A549 (cell line): ENCODE results near the gene RNF213. TPM values are rescaled to one million over a fixed set of nuclear protein-coding genes. Genes with fewer than 3 reads are reported as not detected.

Experiments used
- ATAC-seq, 2 experiments: fragments of 200-7000 bp in 1 of 2; fragments of >200 bp in 1 of 2; cut with Nextera tagmentation in 1 of 2; cut with Tn5 transposase in 1 of 2; 3 replicates each; pipeline versions ENCODE4 v1.8.0 to v1.9.1; 2018 to 2020; ENCODE audit warnings: mild to moderate bottlenecking in 1 of 2, moderate library complexity in 1 of 2
- CTCF ChIA-PET: fragments of 300-600 bp; sonication (Branson Sonifier 250); formaldehyde crosslinking; extraction: SDS; loops from one replicate; lab custom pipeline; 2021; ENCODE audit warnings: antibody characterized with exemption, inconsistent platforms; lab: Yijun Ruan, JAX
- POLR2A ChIA-PET: fragments of 350-600 bp; formaldehyde crosslinking; extraction: SDS; loops from one replicate; lab custom pipeline; 2021; ENCODE audit warnings: antibody characterized with exemption, inconsistent platforms; lab: Yijun Ruan, JAX
- DNase-seq, 2 experiments: peaks; one replicate each; pipeline versions ENCODE4 v3.0.0 to v3.0.0-alpha.2; 2011 to 2016; ENCODE audit warnings: low read depth in 1 of 2, low spot score in 1 of 2
- FAIRE-seq: peaks from 2 replicates; lab custom pipeline; 2011; peaks lifted over from hg19 to GRCh38; lab: Jason Lieb, UNC
- H3K27ac ChIP-seq, 2 experiments: fragments of >200 bp; sonication (Bioruptor Twin); formaldehyde crosslinking; 3 replicates each; pipeline ENCODE4 v1.5.1; 2016 to 2017
- H3K4me1 ChIP-seq: fragments of >200 bp; sonication (Bioruptor Twin); formaldehyde crosslinking; 3 replicates; pipeline ENCODE4 v1.6.1; 2016
- H3K4me2 ChIP-seq: fragments of >200 bp; sonication (Bioruptor Twin); formaldehyde crosslinking; 3 replicates; pipeline ENCODE4 v1.6.1; 2016
- H3K4me3 ChIP-seq: fragments of >200 bp; sonication (Bioruptor Twin); formaldehyde crosslinking; 3 replicates; pipeline ENCODE4 v1.5.1; 2016
- H3K9me3 ChIP-seq: fragments of >200 bp; sonication (Bioruptor Twin); formaldehyde crosslinking; 3 replicates; pipeline ENCODE4 v1.6.1; 2016
- CBX2 ChIP-seq: fragments of 200-600 bp; sonication (generic); IDR thresholded peaks from 2 replicates; pipeline ENCODE4 v1.6.1; 2016; ENCODE audit warnings: low read depth, mild to moderate bottlenecking, borderline replicate concordance
- CBX8 ChIP-seq: fragments of 200-600 bp; sonication (generic); IDR thresholded peaks from 2 replicates; pipeline ENCODE4 v1.6.1; 2016
- CEBPB ChIP-seq, 2 experiments: fragments of >200 bp in 1 of 2; sonication (Bioruptor Twin) in 1 of 2; formaldehyde crosslinking in 1 of 2; IDR thresholded peaks; 2 replicates each; pipeline ENCODE4 v1.6.1; 2012 to 2016
- EP300 ChIP-seq, 2 experiments: fragments of >200 bp; sonication (Bioruptor Twin); formaldehyde crosslinking; IDR thresholded peaks; 2 replicates in 1 of 2; 3 replicates in 1 of 2; pipeline ENCODE4 v1.6.1; 2016 to 2017
- FOSL2 ChIP-seq, 2 experiments: fragments of 450-650 bp in 1 of 2; fragments of >200 bp in 1 of 2; sonication (Bioruptor Twin) in 1 of 2; formaldehyde crosslinking; IDR thresholded peaks; 2 replicates each; pipeline versions ENCODE4 v1.5.0 to v1.6.1; 2016 to 2020; ENCODE audit warnings: mild to moderate bottlenecking in 1 of 2, moderate library complexity in 1 of 2
- FOXS1 ChIP-seq: fragments of 250-450 bp; sonication (Bioruptor Pico); IDR thresholded peaks from 2 replicates; pipeline ENCODE4 v1.5.0; 2020; ENCODE audit warnings: mild to moderate bottlenecking, moderate library complexity
- HDAC2 ChIP-seq: fragments of 200-600 bp; sonication (generic); IDR thresholded peaks from 2 replicates; pipeline ENCODE4 v1.6.1; 2016
- HEYL ChIP-seq: fragments of 250-450 bp; sonication (Bioruptor Pico); IDR thresholded peaks from 2 replicates; pipeline ENCODE4 v1.8.0; 2021; ENCODE audit warnings: mild to moderate bottlenecking, moderate library complexity
- HOXB13 ChIP-seq: fragments of 250-450 bp; sonication (Bioruptor Pico); IDR thresholded peaks from 2 replicates; pipeline ENCODE4 v1.5.0; 2020; ENCODE audit warnings: low read depth, mild to moderate bottlenecking, moderate library complexity
- KDM5A ChIP-seq: fragments of 200-600 bp; sonication (generic); IDR thresholded peaks from 2 replicates; pipeline ENCODE4 v1.6.1; 2016; ENCODE audit warnings: antibody characterized with exemption, mild to moderate bottlenecking
- MYC ChIP-seq: IDR thresholded peaks from 2 replicates; pipeline ENCODE4 v1.6.1; 2012; ENCODE audit warnings: mild to moderate bottlenecking, inconsistent platforms, low read length, improper control_type of control experiment, borderline replicate concordance
- NR3C1 ChIP-seq: fragments of >200 bp; sonication (Bioruptor Twin); formaldehyde crosslinking; IDR thresholded peaks from 3 replicates; pipeline ENCODE4 v1.6.1; 2017
- PHF8 ChIP-seq: fragments of 200-600 bp; sonication (generic); IDR thresholded peaks from 2 replicates; pipeline ENCODE4 v1.6.1; 2016; ENCODE audit warnings: low read depth, mild to moderate bottlenecking, antibody characterized with exemption, moderate library complexity, borderline replicate concordance
- POLR2A ChIP-seq: IDR thresholded peaks from 2 replicates; pipeline ENCODE4 v1.6.1; 2012; ENCODE audit warnings: mild to moderate bottlenecking, low read length
- POLR2AphosphoS2 ChIP-seq: conservative IDR thresholded peaks from 2 replicates; pipeline ENCODE4 v1.6.1; 2012; ENCODE audit warnings: low read length, improper control_type of control experiment, inconsistent platforms
- RARB ChIP-seq: fragments of 250-450 bp; sonication (Bioruptor Pico); IDR thresholded peaks from 2 replicates; pipeline ENCODE4 v1.8.0; 2021; ENCODE audit warnings: mild to moderate bottlenecking, moderate library complexity
- RCOR1 ChIP-seq: fragments of 150-350 bp; IDR thresholded peaks from 2 replicates; pipeline ENCODE4 v1.6.1; 2014; ENCODE audit warnings: antibody characterized with exemption, low read length, low read depth
- TFCP2L1 ChIP-seq: fragments of 250-450 bp; sonication (Bioruptor Pico); IDR thresholded peaks from 2 replicates; pipeline ENCODE4 v1.5.0; 2021; ENCODE audit warnings: mild to moderate bottlenecking
- WGBS: methylation state at CpG from one replicate; pipeline ENCODE4 v1.1.6; 2017; ENCODE audit errors: missing lambda C conversion rate; 5-methylcytosine and 5-hydroxymethylcytosine counted together
- polyA plus RNA-seq, 4 experiments: library from polyadenylated mRNA; depleted of rRNA in 3 of 4; stranded (reverse); fragments of >200 nt; fragmentation: RNase III in 1 of 4; extraction: RNeasy Plus Mini Kit Qiagen cat#74134 plus additional on column Dnase treatment in 1 of 4; gene quantifications; 2 replicates in 3 of 4; 3 replicates in 1 of 4; pipeline ENCODE4 v1.2.3, GENCODE V29; 2011 to 2017
- TF ChIP-seq, protein P1 (sequence below): fragments of 200-600 bp; sonication (generic); IDR thresholded peaks from 2 replicates; pipeline ENCODE4 v1.6.1; 2016; ENCODE audit warnings: antibody characterized with exemption, mild to moderate bottlenecking, moderate library complexity
- TF ChIP-seq, protein P2 (sequence below): IDR thresholded peaks from 2 replicates; pipeline ENCODE4 v1.6.1; 2012; ENCODE audit warnings: low read depth, borderline replicate concordance
- TF ChIP-seq, protein P3 (sequence below): fragments of >200 bp; sonication (Bioruptor Twin); formaldehyde crosslinking; IDR thresholded peaks from 3 replicates; pipeline ENCODE4 v1.6.1; 2016
- TF ChIP-seq, protein P4 (sequence below): fragments of 150-350 bp; IDR thresholded peaks from 2 replicates; pipeline ENCODE4 v1.6.1; 2014; ENCODE audit warnings: low read depth, mild to moderate bottlenecking, low read length

Gene RNF213
- polyA plus RNA-seq, 2 of the 4 experiments (the other 2 are of a cell fraction): 59.1 to 127 TPM

DNA sequence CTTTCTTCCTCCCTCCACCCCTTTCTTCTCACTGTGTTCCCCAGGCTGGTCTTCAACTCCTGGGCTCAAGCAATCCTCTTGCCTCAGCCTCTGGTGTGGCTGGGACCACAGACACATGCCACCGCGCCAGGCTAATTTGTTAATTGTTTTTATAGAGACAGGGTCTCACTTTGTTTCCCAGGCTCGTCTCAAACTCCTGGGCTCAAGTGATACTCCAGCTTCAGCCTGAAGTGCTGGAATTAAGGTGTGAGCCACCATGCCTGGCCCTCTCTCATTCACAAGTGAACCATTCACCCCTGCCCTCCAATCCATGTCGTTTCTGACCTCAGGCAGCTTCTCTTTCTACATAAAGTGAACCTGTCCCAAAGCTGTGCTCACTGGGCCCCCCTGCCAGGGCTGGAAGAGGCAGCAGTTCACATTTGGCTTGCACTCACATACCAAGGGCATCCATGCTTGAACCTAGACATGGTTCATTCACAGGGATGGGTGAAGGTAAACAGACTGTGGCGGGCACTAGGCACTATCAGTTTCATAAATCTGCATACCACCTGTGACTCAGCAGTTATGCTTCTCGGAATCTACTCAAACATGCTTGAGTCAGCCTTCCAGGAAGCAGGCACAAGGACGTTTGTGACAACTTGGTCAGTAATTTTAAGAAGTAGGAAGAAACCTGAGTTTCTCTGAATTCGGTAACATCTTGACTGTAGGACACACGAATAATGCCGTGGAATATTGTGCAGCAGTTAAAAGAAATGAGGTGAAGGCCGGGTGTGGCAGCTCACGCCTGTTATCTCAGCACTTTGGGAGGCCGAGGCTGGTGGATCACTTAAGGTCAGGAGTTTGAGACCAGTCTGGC is 6.0 kb upstream of the RNF213 start (continued):
- TF ChIP-seq, protein P1, sequence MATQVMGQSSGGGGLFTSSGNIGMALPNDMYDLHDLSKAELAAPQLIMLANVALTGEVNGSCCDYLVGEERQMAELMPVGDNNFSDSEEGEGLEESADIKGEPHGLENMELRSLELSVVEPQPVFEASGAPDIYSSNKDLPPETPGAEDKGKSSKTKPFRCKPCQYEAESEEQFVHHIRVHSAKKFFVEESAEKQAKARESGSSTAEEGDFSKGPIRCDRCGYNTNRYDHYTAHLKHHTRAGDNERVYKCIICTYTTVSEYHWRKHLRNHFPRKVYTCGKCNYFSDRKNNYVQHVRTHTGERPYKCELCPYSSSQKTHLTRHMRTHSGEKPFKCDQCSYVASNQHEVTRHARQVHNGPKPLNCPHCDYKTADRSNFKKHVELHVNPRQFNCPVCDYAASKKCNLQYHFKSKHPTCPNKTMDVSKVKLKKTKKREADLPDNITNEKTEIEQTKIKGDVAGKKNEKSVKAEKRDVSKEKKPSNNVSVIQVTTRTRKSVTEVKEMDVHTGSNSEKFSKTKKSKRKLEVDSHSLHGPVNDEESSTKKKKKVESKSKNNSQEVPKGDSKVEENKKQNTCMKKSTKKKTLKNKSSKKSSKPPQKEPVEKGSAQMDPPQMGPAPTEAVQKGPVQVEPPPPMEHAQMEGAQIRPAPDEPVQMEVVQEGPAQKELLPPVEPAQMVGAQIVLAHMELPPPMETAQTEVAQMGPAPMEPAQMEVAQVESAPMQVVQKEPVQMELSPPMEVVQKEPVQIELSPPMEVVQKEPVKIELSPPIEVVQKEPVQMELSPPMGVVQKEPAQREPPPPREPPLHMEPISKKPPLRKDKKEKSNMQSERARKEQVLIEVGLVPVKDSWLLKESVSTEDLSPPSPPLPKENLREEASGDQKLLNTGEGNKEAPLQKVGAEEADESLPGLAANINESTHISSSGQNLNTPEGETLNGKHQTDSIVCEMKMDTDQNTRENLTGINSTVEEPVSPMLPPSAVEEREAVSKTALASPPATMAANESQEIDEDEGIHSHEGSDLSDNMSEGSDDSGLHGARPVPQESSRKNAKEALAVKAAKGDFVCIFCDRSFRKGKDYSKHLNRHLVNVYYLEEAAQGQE: no peak
- TF ChIP-seq RCOR1: no peak
- TF ChIP-seq NR3C1: no peak
- TF ChIP-seq POLR2A: no peak
- peak; percentile 83 to 92; a peak in 4 of 5 replicates for TF ChIP-seq EP300 (IDR thresholded peaks at IDR 0.05)
- TF ChIP-seq TFCP2L1: peak; percentile 11; the same call in 1 of the 2 replicates
- no peak for TF ChIP-seq POLR2AphosphoS2
- peak; percentile 56; the same call in 1 of the 2 replicates for TF ChIP-seq RARB (CRISPR knock-in tag)
- TF ChIP-seq, all 56 proteins: peak for 29

DNA sequence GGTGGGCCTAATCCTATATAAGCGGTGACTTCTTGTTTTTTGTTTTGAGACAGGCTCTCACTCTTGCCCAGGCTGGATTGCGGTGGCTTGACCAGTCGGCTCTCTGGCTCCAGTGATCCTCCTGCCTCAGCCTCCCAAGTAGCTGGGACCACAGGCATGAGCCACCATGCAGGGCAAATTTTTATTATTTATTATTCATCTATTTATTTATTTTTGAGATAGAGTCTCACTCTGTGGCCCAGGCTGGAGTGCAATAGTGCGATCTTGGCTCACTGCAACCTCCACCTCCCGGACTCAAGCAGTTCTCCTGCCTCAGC is 4.7 kb upstream of the RNF213 start:
- FAIRE-seq: no peak
- no peak overlapping the region for H3K4me3 ChIP-seq
- peak overlapping the region; percentile 63; the same call in 1 of the 3 replicates for H3K4me2 ChIP-seq
- H3K27ac ChIP-seq: peak overlapping the region; percentile 94 to 99
- no peaks in the 10 kb centered on the region for H3K9me3 ChIP-seq
- TF ChIP-seq HDAC2 (no peak), HEYL (CRISPR knock-in tag) (no peak), MYC (no peak), TFCP2L1 (no peak), FOXS1 (CRISPR knock-in tag) (no peak)
- TF ChIP-seq, protein P2, sequence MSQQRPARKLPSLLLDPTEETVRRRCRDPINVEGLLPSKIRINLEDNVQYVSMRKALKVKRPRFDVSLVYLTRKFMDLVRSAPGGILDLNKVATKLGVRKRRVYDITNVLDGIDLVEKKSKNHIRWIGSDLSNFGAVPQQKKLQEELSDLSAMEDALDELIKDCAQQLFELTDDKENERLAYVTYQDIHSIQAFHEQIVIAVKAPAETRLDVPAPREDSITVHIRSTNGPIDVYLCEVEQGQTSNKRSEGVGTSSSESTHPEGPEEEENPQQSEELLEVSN: no peak
- TF ChIP-seq, protein P3, sequence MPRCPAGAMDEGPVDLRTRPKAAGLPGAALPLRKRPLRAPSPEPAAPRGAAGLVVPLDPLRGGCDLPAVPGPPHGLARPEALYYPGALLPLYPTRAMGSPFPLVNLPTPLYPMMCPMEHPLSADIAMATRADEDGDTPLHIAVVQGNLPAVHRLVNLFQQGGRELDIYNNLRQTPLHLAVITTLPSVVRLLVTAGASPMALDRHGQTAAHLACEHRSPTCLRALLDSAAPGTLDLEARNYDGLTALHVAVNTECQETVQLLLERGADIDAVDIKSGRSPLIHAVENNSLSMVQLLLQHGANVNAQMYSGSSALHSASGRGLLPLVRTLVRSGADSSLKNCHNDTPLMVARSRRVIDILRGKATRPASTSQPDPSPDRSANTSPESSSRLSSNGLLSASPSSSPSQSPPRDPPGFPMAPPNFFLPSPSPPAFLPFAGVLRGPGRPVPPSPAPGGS: no peak
- no peak for DNase-seq
- no peak for ATAC-seq
- ChIA-PET CTCF (interaction anchor here (0.6 to 5.7 kb wide), 5 partner anchors 18 to 251 kb away, joined by 3 to 46 read pairs (median 15); partner anchors contain the start of gene GAA), POLR2A (no interaction called here)
- H3K4me1 ChIP-seq: peaks cover 74% of the 10 kb centered on the region
- WGBS: 91% methylated on average over 5 of the region's 5 CpGs

DNA sequence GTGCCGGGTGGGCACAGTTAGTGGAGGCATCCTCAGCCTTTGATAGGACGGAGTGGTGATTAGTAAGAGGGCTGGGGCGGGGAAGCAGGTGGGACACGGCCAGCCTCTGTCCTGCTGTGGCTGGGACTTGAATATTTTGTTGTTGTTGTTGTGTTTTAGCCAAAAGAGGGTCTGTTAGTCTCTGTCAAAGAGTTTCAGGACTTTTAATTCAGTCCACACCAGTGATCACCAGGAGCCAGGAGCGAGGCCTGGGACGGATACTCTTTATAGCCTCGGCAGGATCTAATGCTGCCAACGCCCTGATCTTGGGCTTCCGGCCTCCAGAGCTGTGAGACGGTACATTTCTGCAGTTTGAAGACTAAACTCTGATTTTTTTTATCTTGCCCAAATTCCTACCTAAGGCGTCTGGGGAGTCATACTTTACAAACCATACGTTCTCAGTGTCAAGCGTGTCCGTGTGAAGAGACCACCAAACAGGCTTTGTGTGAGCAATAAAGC is 2.9 kb upstream of the RNF213 start:
- no peak for DNase-seq
- ATAC-seq: no peak
- ChIA-PET POLR2A (no interaction called here), CTCF (interaction anchor here (3.4 kb wide), 1 partner anchor 157 kb away, joined by 13 read pairs; the partner anchor contains the start of gene GAA)
- no peaks in the 10 kb centered on the region for H3K9me3 ChIP-seq
- no peak overlapping the region for H3K4me3 ChIP-seq
- 87% methylated on average over 14 of the region's 14 CpGs for WGBS
- H3K4me1 ChIP-seq: peaks cover 81% of the 10 kb centered on the region
- H3K4me2 ChIP-seq: no peak overlapping the region
- FAIRE-seq: no peak
- TF ChIP-seq CEBPB (IDR thresholded peaks at IDR 0.05) (no peak), HOXB13 (CRISPR knock-in tag) (no peak), KDM5A (no peak), CBX8 (no peak), PHF8 (no peak), CBX2 (no peak), POLR2A (no peak), FOSL2 (IDR thresholded peaks at IDR 0.05) (no peak), FOSL2 (CRISPR knock-in tag; IDR thresholded peaks at IDR 0.05) (no peak)
- TF ChIP-seq, protein P2: no peak
- TF ChIP-seq, protein P4, sequence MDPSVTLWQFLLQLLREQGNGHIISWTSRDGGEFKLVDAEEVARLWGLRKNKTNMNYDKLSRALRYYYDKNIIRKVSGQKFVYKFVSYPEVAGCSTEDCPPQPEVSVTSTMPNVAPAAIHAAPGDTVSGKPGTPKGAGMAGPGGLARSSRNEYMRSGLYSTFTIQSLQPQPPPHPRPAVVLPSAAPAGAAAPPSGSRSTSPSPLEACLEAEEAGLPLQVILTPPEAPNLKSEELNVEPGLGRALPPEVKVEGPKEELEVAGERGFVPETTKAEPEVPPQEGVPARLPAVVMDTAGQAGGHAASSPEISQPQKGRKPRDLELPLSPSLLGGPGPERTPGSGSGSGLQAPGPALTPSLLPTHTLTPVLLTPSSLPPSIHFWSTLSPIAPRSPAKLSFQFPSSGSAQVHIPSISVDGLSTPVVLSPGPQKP: no peak
- H3K27ac ChIP-seq: peak overlapping the region; percentile 94 to 99
